Astrocyte (in vitro differentiated cells and primary cell): Measurements from ENCODE around the gene MTUS2. TPM values are rescaled to one million over a fixed set of nuclear protein-coding genes. Genes with fewer than 3 reads are reported as not detected.

Experiments
- DNase-seq: peaks from one replicate; pipeline ENCODE4 v3.0.0-alpha.2; 2010; ENCODE audit warnings: low read depth
- FAIRE-seq: peaks from 2 replicates; lab custom pipeline; 2011; peaks lifted over from hg19 to GRCh38; lab: Jason Lieb, UNC
- H2AFZ ChIP-seq: 2 replicates; pipeline ENCODE4 v1.6.0; 2012; ENCODE audit warnings: low read depth, low read length, inconsistent platforms
- H3K27ac ChIP-seq: 2 replicates; pipeline ENCODE4 v1.5.1; 2011; ENCODE audit warnings: low read depth, low read length, inconsistent platforms
- H3K27me3 ChIP-seq: 2 replicates; pipeline ENCODE4 v1.6.0; 2011; ENCODE audit warnings: low read length, inconsistent platforms; ENCODE audit not compliant: insufficient read depth
- H3K36me3 ChIP-seq: 2 replicates; pipeline ENCODE4 v1.5.1; 2011; ENCODE audit warnings: low read length, inconsistent platforms; ENCODE audit not compliant: insufficient read depth
- H3K4me1 ChIP-seq: 2 replicates; pipeline ENCODE4 v1.5.1; 2011; ENCODE audit warnings: low read length, inconsistent platforms; ENCODE audit not compliant: insufficient read depth
- H3K4me2 ChIP-seq: 2 replicates; pipeline ENCODE4 v1.6.0; 2012; ENCODE audit warnings: low read length, inconsistent platforms
- H3K4me3 ChIP-seq: 2 replicates; pipeline ENCODE4 v1.5.1; 2011; ENCODE audit warnings: low read depth, mild to moderate bottlenecking, low read length, inconsistent platforms; ENCODE audit not compliant: insufficient read depth
- H3K79me2 ChIP-seq: 2 replicates; pipeline ENCODE4 v1.6.0; 2012; ENCODE audit warnings: mild to moderate bottlenecking, low read length, inconsistent platforms; ENCODE audit not compliant: insufficient read depth
- H3K9ac ChIP-seq: 2 replicates; pipeline ENCODE4 v1.6.0; 2012; ENCODE audit warnings: mild to moderate bottlenecking, low read length, inconsistent platforms
- H3K9me3 ChIP-seq: 2 replicates; pipeline ENCODE4 v1.5.1; 2012; ENCODE audit warnings: low read depth, mild to moderate bottlenecking, low read length, inconsistent platforms; ENCODE audit not compliant: insufficient read depth
- H4K20me1 ChIP-seq: 2 replicates; pipeline ENCODE4 v1.6.0; 2012; ENCODE audit warnings: low read length, inconsistent platforms; ENCODE audit not compliant: insufficient read depth
- H3K27ac Mint-ChIP-seq: one replicate; pipeline ENCODE4 v1.8.0; 2021; ENCODE audit warnings: mild to moderate bottlenecking, mixed read lengths; ENCODE audit not compliant: unreplicated experiment
- H3K27me3 Mint-ChIP-seq: one replicate; pipeline ENCODE4 v1.8.0; 2021; ENCODE audit warnings: low read depth, mixed read lengths; ENCODE audit not compliant: unreplicated experiment
- H3K36me3 Mint-ChIP-seq: one replicate; pipeline ENCODE4 v1.8.0; 2021; ENCODE audit warnings: low read depth, mixed read lengths; ENCODE audit not compliant: unreplicated experiment
- H3K4me1 Mint-ChIP-seq: one replicate; pipeline ENCODE4 v1.8.0; 2021; ENCODE audit warnings: low read depth, mixed read lengths; ENCODE audit not compliant: unreplicated experiment
- H3K4me3 Mint-ChIP-seq: one replicate; pipeline ENCODE4 v1.8.0; 2021; ENCODE audit warnings: mild to moderate bottlenecking, moderate library complexity, mixed read lengths; ENCODE audit not compliant: unreplicated experiment
- H3K9me3 Mint-ChIP-seq: one replicate; pipeline ENCODE4 v1.8.0; 2021; ENCODE audit warnings: mild to moderate bottlenecking, mixed read lengths; ENCODE audit not compliant: unreplicated experiment
- CTCF ChIP-seq: IDR thresholded peaks from 2 replicates; pipeline ENCODE4 v1.5.1; 2011; ENCODE audit warnings: low read depth, mild to moderate bottlenecking, inconsistent platforms, low read length, moderate library complexity; ENCODE audit not compliant: insufficient read depth
- EZH2 ChIP-seq: IDR thresholded peaks from 2 replicates; pipeline ENCODE4 v1.6.1; 2012; ENCODE audit warnings: mild to moderate bottlenecking, low read length, inconsistent platforms; ENCODE audit not compliant: insufficient read depth
- total RNA-seq: library from RNA; stranded (reverse); gene quantifications from 2 replicates; pipeline ENCODE4 v1.2.1, GENCODE V29; 2021

MTUS2 gene
- total RNA-seq, 1 donor from 2014 or later, result 0.50 TPM

- no peaks in the 10 kb centered on the region for H3K79me2 ChIP-seq
- Mint-ChIP-seq H3K27ac (peak overlapping the region; percentile 48), H3K36me3 (no peaks in the 10 kb centered on the region), H3K4me1 (peaks cover 12% of the 10 kb centered on the region), H3K27me3 (peaks cover 2% of the 10 kb centered on the region), H3K9me3 (no peaks in the 10 kb centered on the region), H3K4me3 (no peak overlapping the region)
- H4K20me1 ChIP-seq, result no peaks in the 10 kb centered on the region
- DNase-seq (no peak), FAIRE-seq (no peak)
- no peaks in the 10 kb centered on the region for H3K36me3 ChIP-seq
- no peaks in the 10 kb centered on the region for H3K9me3 ChIP-seq
- H3K27me3 ChIP-seq, result no peaks in the 10 kb centered on the region
- no peak overlapping the region for H3K4me2 ChIP-seq
- no peak overlapping the region for H2AFZ ChIP-seq
- H3K27ac ChIP-seq, result no peak overlapping the region
- H3K4me1 ChIP-seq, result no peaks in the 10 kb centered on the region
- no peak overlapping the region for H3K9ac ChIP-seq
- TF ChIP-seq CTCF (no peak), EZH2 (no peak)
- H3K4me3 ChIP-seq, result no peak overlapping the region
Measured at GRCh38 chr13:28942906-28943305, 122.8 kb downstream of the MTUS2 start.

DNA sequence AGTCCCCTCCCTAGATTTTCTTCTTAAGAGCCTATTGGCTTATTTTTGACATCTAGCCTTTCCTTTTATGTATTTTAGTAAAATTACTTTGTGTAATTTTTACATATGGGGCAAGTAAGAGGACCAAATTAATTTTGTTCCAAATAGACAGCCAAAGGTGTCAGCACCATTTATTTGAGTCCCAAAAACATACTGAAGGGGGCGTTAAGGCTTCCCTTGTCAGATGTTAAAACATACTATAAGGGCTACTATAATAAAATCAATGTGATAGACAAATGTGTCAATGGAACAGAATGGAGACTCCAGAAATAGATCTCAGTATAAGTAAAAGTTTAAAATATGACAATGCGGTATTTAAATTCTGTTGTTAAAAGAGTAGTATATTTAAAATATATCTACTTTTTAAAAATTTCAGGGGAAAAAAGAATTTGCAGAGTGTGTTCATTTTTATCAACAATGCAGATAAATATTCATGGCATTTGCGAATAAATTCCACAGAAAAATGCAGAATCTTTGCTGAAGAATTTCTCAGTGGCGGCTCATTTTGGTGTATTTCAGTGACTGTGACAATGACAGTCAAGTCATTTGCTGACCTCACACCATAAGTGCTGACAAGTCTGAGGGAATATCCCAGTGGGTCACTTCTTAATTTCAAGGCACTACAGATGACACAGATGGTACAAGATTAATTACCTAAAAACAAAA is 133.7 kb downstream of the MTUS2 start:
- Histone ChIP-seq H3K4me2 (no peak overlapping the region), H3K9ac (no peak overlapping the region), H3K4me3 (no peak overlapping the region), H3K9me3 (peaks cover 7% of the 10 kb centered on the region), H3K4me1 (no peaks in the 10 kb centered on the region), H4K20me1 (no peaks in the 10 kb centered on the region), H3K27ac (no peak overlapping the region), H3K36me3 (no peaks in the 10 kb centered on the region), H2AFZ (no peak overlapping the region), H3K27me3 (no peaks in the 10 kb centered on the region), H3K79me2 (no peaks in the 10 kb centered on the region)
- Mint-ChIP-seq H3K27me3 (peaks cover 2% of the 10 kb centered on the region), H3K27ac (no peak overlapping the region), H3K4me1 (no peaks in the 10 kb centered on the region), H3K9me3 (no peaks in the 10 kb centered on the region), H3K4me3 (no peak overlapping the region), H3K36me3 (no peaks in the 10 kb centered on the region)
- FAIRE-seq (no peak), DNase-seq (no peak)
- TF ChIP-seq CTCF (no peak), EZH2 (no peak)

- H3K27ac ChIP-seq, result no peak overlapping the region
- no peaks in the 10 kb centered on the region for H3K36me3 Mint-ChIP-seq
- no peak for FAIRE-seq
Measured at GRCh38 chr13:28954419-28954725, 134.2 kb downstream of the MTUS2 start.

More at GRCh38 chr13:28954419-28954725, 134.2 kb downstream of the MTUS2 start:
- H3K36me3 ChIP-seq, result no peaks in the 10 kb centered on the region
- DNase-seq, result no peak
- Mint-ChIP-seq H3K27me3 (peaks cover 2% of the 10 kb centered on the region), H3K27ac (no peak overlapping the region), H3K4me1 (no peaks in the 10 kb centered on the region), H3K9me3 (no peaks in the 10 kb centered on the region), H3K4me3 (no peak overlapping the region)
- no peak overlapping the region for H3K9ac ChIP-seq
- peaks cover 10% of the 10 kb centered on the region for H3K9me3 ChIP-seq
- TF ChIP-seq EZH2, result no peak
- TF ChIP-seq CTCF, result no peak
- H3K27me3 ChIP-seq, result no peaks in the 10 kb centered on the region
- H3K4me2 ChIP-seq, result no peak overlapping the region
- no peaks in the 10 kb centered on the region for H4K20me1 ChIP-seq
- no peaks in the 10 kb centered on the region for H3K79me2 ChIP-seq
- no peak overlapping the region for H3K4me3 ChIP-seq
- no peak overlapping the region for H2AFZ ChIP-seq
- H3K4me1 ChIP-seq, result no peaks in the 10 kb centered on the region
